T-helper 1 cell treated with Interleukin-12 subunit alpha and Interleukin-12 subunit beta and Interleukin-4 antibody, amounts not matched to agents 30 μg/mL and 1 μg/mL, for 36 hours (primary cell): ENCODE measurements around the gene TTYH1.
"Not testable (repeated sequence)": the region's sequence is repeated elsewhere in the genome, so short reads cannot be mapped to it uniquely, and the experiment has no call there.

Experiments used
- H3K27ac Mint-ChIP-seq: one replicate; pipeline ENCODE4 v1.8.0; 2021; ENCODE audit warnings: mild to moderate bottlenecking, mixed read lengths
- H3K27me3 Mint-ChIP-seq: one replicate; pipeline ENCODE4 v1.8.0; 2021; ENCODE audit warnings: low read depth, mixed read lengths
- H3K36me3 Mint-ChIP-seq: one replicate; pipeline ENCODE4 v1.8.0; 2021; ENCODE audit warnings: low read depth, mixed read lengths
- H3K4me1 Mint-ChIP-seq: one replicate; pipeline ENCODE4 v1.8.0; 2021; ENCODE audit warnings: low read depth, mixed read lengths
- H3K4me3 Mint-ChIP-seq: one replicate; pipeline ENCODE4 v1.8.0; 2021; ENCODE audit warnings: mild to moderate bottlenecking, moderate library complexity, mixed read lengths
- H3K9me3 Mint-ChIP-seq: one replicate; pipeline ENCODE4 v1.8.0; 2021; ENCODE audit warnings: mixed read lengths

Gene TTYH1

GRCh38 chr19:54435551-54436016 is 20.3 kb downstream of the TTYH1 start:
- Mint-ChIP-seq H3K36me3 (peaks cover 3% of the 10 kb centered on the region), H3K9me3 (no peaks in the 10 kb centered on the region), H3K4me1 (peaks cover 8% of the 10 kb centered on the region)

GRCh38 chr19:54436031-54436523 is 20.8 kb downstream of the TTYH1 start:
- Mint-ChIP-seq H3K9me3 (no peaks in the 10 kb centered on the region), H3K4me1 (peaks cover 7% of the 10 kb centered on the region), H3K27ac (no peak overlapping the region), H3K36me3 (peaks cover 5% of the 10 kb centered on the region), H3K4me3 (no peak overlapping the region), H3K27me3 (peaks cover 5% of the 10 kb centered on the region)

More at GRCh38 chr19:54435551-54436016, 20.3 kb downstream of the TTYH1 start:
- Mint-ChIP-seq H3K27me3 (peaks cover 6% of the 10 kb centered on the region), H3K27ac (no peak overlapping the region), H3K4me3 (no peak overlapping the region)

- Mint-ChIP-seq H3K4me3 (no peak overlapping the region), H3K9me3 (no peaks in the 10 kb centered on the region), H3K36me3 (peaks cover 6% of the 10 kb centered on the region), H3K4me1 (peaks cover 6% of the 10 kb centered on the region), H3K27me3 (no peaks in the 10 kb centered on the region), H3K27ac (no peak overlapping the region)
Measured at GRCh38 chr19:54436628-54437252, 21.5 kb downstream of the TTYH1 start.

- Mint-ChIP-seq H3K4me3 (no peak overlapping the region), H3K36me3 (peaks cover 18% of the 10 kb centered on the region), H3K27ac (no peak overlapping the region), H3K9me3 (no peaks in the 10 kb centered on the region), H3K27me3 (no peaks in the 10 kb centered on the region), H3K4me1 (peaks cover 6% of the 10 kb centered on the region)
Measured at GRCh38 chr19:54439174-54439851, 24.0 kb downstream of the TTYH1 start.

GRCh38 chr19:54440641-54441040 is 25.4 kb downstream of the TTYH1 start:
- no peaks in the 10 kb centered on the region for H3K9me3 Mint-ChIP-seq
- H3K36me3 Mint-ChIP-seq = peaks cover 20% of the 10 kb centered on the region
- H3K27me3 Mint-ChIP-seq = no peaks in the 10 kb centered on the region
- no peaks in the 10 kb centered on the region for H3K4me1 Mint-ChIP-seq
- H3K4me3 Mint-ChIP-seq = no peak overlapping the region
- no peak overlapping the region for H3K27ac Mint-ChIP-seq

- H3K36me3 Mint-ChIP-seq = peaks cover 22% of the 10 kb centered on the region
Measured at GRCh38 chr19:54444737-54445136, 29.5 kb downstream of the TTYH1 start.

GRCh38 chr19:54446349-54446748 is 31.1 kb downstream of the TTYH1 start:
- Mint-ChIP-seq H3K4me1 (peaks cover 27% of the 10 kb centered on the region), H3K36me3 (peaks cover 25% of the 10 kb centered on the region)
- not testable (repeated sequence) for H3K27ac Mint-ChIP-seq, H3K9me3 Mint-ChIP-seq, H3K27me3 Mint-ChIP-seq, H3K4me3 Mint-ChIP-seq

More at GRCh38 chr19:54444737-54445136, 29.5 kb downstream of the TTYH1 start:
- H3K4me1 Mint-ChIP-seq = peaks cover 13% of the 10 kb centered on the region
- no peaks in the 10 kb centered on the region for H3K27me3 Mint-ChIP-seq
- H3K9me3 Mint-ChIP-seq = no peaks in the 10 kb centered on the region
- H3K4me3 Mint-ChIP-seq = no peak overlapping the region
- H3K27ac Mint-ChIP-seq = no peak overlapping the region

- Mint-ChIP-seq H3K4me1 (peaks cover 30% of the 10 kb centered on the region), H3K27ac (peak overlapping the region; percentile 100), H3K27me3 (no peaks in the 10 kb centered on the region), H3K9me3 (no peaks in the 10 kb centered on the region), H3K4me3 (peak overlapping the region; percentile 96), H3K36me3 (peaks cover 31% of the 10 kb centered on the region)
Measured at GRCh38 chr19:54448040-54448773, 32.9 kb downstream of the TTYH1 start.

GRCh38 chr19:54448774-54449700 is 33.8 kb downstream of the TTYH1 start, which contains the start of gene LENG8:
TSS of gene LENG8 (plus strand) at chr19:54449199. CDS start at chr19:54451345, 2,146 bp downstream.
- Mint-ChIP-seq H3K27ac (peak within 1 kb of the TSS; percentile 100), H3K36me3 (peaks cover 34% of the 10 kb centered on the region), H3K27me3 (no peaks in the 10 kb centered on the region), H3K4me3 (peak within 1 kb of the TSS; percentile 96), H3K4me1 (peaks cover 30% of the 10 kb centered on the region), H3K9me3 (no peaks in the 10 kb centered on the region)

- H3K36me3 Mint-ChIP-seq = peaks cover 34% of the 10 kb centered on the region
- H3K27me3 Mint-ChIP-seq = no peaks in the 10 kb centered on the region
- H3K4me1 Mint-ChIP-seq = peaks cover 30% of the 10 kb centered on the region
Measured at GRCh38 chr19:54449701-54450069, 34.4 kb downstream of the TTYH1 start.

GRCh38 chr19:54451331-54451871 is 36.1 kb downstream of the TTYH1 start:
- peaks cover 30% of the 10 kb centered on the region for H3K4me1 Mint-ChIP-seq
- no peaks in the 10 kb centered on the region for H3K27me3 Mint-ChIP-seq
- peak overlapping the region; percentile 96 for H3K4me3 Mint-ChIP-seq
- peaks cover 45% of the 10 kb centered on the region for H3K36me3 Mint-ChIP-seq
- H3K9me3 Mint-ChIP-seq = no peaks in the 10 kb centered on the region
- H3K27ac Mint-ChIP-seq = peak overlapping the region; percentile 100

More at GRCh38 chr19:54449701-54450069, 34.4 kb downstream of the TTYH1 start:
- Mint-ChIP-seq H3K27ac (peak overlapping the region; percentile 100), H3K4me3 (peak overlapping the region; percentile 96), H3K9me3 (no peaks in the 10 kb centered on the region)

- Mint-ChIP-seq H3K27ac (no peak overlapping the region), H3K4me1 (peaks cover 27% of the 10 kb centered on the region), H3K36me3 (peaks cover 45% of the 10 kb centered on the region), H3K4me3 (no peak overlapping the region), H3K27me3 (no peaks in the 10 kb centered on the region), H3K9me3 (no peaks in the 10 kb centered on the region)
Measured at GRCh38 chr19:54451997-54452396, 36.7 kb downstream of the TTYH1 start.

- Mint-ChIP-seq H3K4me3 (no peak overlapping the region), H3K27ac (no peak overlapping the region), H3K9me3 (no peaks in the 10 kb centered on the region), H3K27me3 (no peaks in the 10 kb centered on the region), H3K4me1 (peaks cover 25% of the 10 kb centered on the region), H3K36me3 (peaks cover 45% of the 10 kb centered on the region)
Measured at GRCh38 chr19:54452626-54453025, 37.4 kb downstream of the TTYH1 start.
